Panc1 (cell line): ENCODE measurements around the gene FNTB. TPM values are rescaled to one million over a fixed set of nuclear protein-coding genes. Genes with fewer than 3 reads are reported as not detected.
"Not testable (repeated sequence)": the region's sequence is repeated elsewhere in the genome, so short reads cannot be mapped to it uniquely, and the experiment has no call there.

Experiments used
- ATAC-seq: fragments of 200-7000 bp; cut with Tn5 transposase; 2 replicates; pipeline ENCODE4 v1.9.1; 2020; ENCODE audit warnings: mild to moderate bottlenecking, moderate library complexity
- BruUV-seq: library from RNA; stranded (reverse); fragments of 400-500 nt; replicated peaks from 2 replicates; lab custom pipeline; 2021; lab: Mats Ljungman, UMichigan
- CTCF ChIA-PET: fragments of 300-600 bp; sonication (Branson Sonifier 250); formaldehyde crosslinking; loops from one replicate; lab custom pipeline; 2022; ENCODE audit warnings: antibody characterized with exemption; lab: Charles Lee
- POLR2A ChIA-PET: fragments of 300-600 bp; sonication (Branson Sonifier 250); formaldehyde crosslinking; loops from one replicate; lab custom pipeline; 2022; ENCODE audit warnings: antibody characterized with exemption; lab: Charles Lee
- DNase-seq: peaks from one replicate; pipeline ENCODE4 v3.0.0-alpha.2; 2010; ENCODE audit warnings: low read depth, low spot score
- H3K27ac ChIP-seq: 2 replicates; pipeline ENCODE4 v1.5.1; 2011; ENCODE audit warnings: mild to moderate bottlenecking, low read length, inconsistent platforms
- H3K27me3 ChIP-seq: fragments of 200-500 bp; sonication (Bioruptor generic); 2 replicates; pipeline ENCODE4 v1.6.0; 2014; ENCODE audit warnings: low read length, inconsistent platforms; ENCODE audit not compliant: control insufficient read depth, insufficient read depth
- H3K36me3 ChIP-seq: fragments of 200-500 bp; sonication (Bioruptor generic); 2 replicates; pipeline ENCODE4 v1.5.1; 2014; ENCODE audit warnings: inconsistent platforms, mild to moderate bottlenecking, low read length, moderate library complexity; ENCODE audit not compliant: control insufficient read depth, insufficient read depth
- H3K4me1 ChIP-seq: 2 replicates; pipeline ENCODE4 v1.5.1; 2011; ENCODE audit warnings: inconsistent platforms, mild to moderate bottlenecking, low read length, moderate library complexity; ENCODE audit not compliant: control insufficient read depth, insufficient read depth
- H3K4me3 ChIP-seq, 2 experiments: 2 replicates each; pipeline ENCODE4 v1.5.1; 2011 to 2012; ENCODE audit warnings: low read depth in 2 of 2, low read length in 2 of 2, mild to moderate bottlenecking in 2 of 2, inconsistent platforms in 1 of 2, moderate library complexity in 1 of 2
- H3K9me3 ChIP-seq: fragments of 200-500 bp; sonication (Bioruptor generic); 2 replicates; pipeline ENCODE4 v1.5.1; 2014; ENCODE audit warnings: low read depth, mild to moderate bottlenecking, inconsistent platforms, low read length, moderate library complexity; ENCODE audit not compliant: control insufficient read depth, insufficient read depth
- CTCF ChIP-seq: fragments of 450-650 bp; IDR thresholded peaks from 2 replicates; pipeline ENCODE4 v1.5.1; 2017; ENCODE audit warnings: mild to moderate bottlenecking
- POLR2AphosphoS5 ChIP-seq: IDR thresholded peaks from 2 replicates; pipeline ENCODE4 v1.6.1; 2012; ENCODE audit warnings: mild to moderate bottlenecking, low read depth, low read length, moderate library complexity
- REST ChIP-seq, 2 experiments: IDR thresholded peaks; 2 replicates each; pipeline ENCODE4 v1.6.1; 2011 to 2012; ENCODE audit warnings: low read depth in 2 of 2, control low read depth in 1 of 2, low read length in 1 of 2, mild to moderate bottlenecking in 1 of 2, moderate library complexity in 1 of 2; ENCODE audit not compliant: insufficient read depth in 1 of 2
- SIN3A ChIP-seq: IDR thresholded peaks from 2 replicates; pipeline ENCODE4 v1.6.1; 2012; ENCODE audit warnings: low read depth, mild to moderate bottlenecking, low read length, moderate library complexity, borderline replicate concordance; ENCODE audit not compliant: insufficient read depth
- TCF7L2 ChIP-seq: IDR thresholded peaks from 2 replicates; pipeline ENCODE4 v1.6.1; 2011; ENCODE audit warnings: mild to moderate bottlenecking, low read depth, low read length, inconsistent platforms
- in situ Hi-C: cut with HindIII; loops from 2 replicates; pipeline ENCODE4 v1.10.0; 2016; ENCODE audit warnings: low sequenced_read_pairs, low pct_unique_long_range_greater_than_20kb
- intact Hi-C: fragments of 100-400 bp; cut with micrococcal nuclease; formaldehyde crosslinking; loops from one replicate; pipeline ENCODE4 v1.10.0; 2022; ENCODE audit not compliant: unreplicated experiment
- total RNA-seq: library from RNA; stranded (reverse); gene quantifications from one replicate; pipeline ENCODE4 v1.2.1, GENCODE V29; 2021; ENCODE audit not compliant: unreplicated experiment

FNTB gene
- total RNA-seq, 1 experiment from 2014 or later, result 13.3 TPM

DNA sequence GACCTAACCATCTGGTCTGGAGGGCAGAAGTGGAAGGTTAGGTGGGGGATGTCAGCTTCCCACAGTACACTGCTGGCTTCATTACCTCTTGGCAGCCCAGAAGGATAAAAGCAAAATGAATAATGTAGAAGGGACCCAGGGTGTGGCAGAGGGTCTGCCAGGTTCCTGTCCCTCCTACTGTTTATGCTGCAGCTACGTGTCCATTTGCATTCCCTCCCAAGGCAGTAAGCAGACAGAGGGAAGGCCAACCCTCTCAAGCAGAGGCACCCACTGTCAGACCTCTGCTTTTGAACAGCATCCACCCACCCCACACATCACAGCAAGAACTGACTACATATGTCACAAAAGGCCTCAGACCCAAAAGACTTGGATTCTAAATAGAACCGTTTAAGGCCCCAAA is 96.2 kb downstream of the FNTB start:
- Histone ChIP-seq H3K4me3 (no peak overlapping the region), H3K36me3 (no peaks in the 10 kb centered on the region; the same call in 1 of the 2 replicates), H3K27me3 (no peaks in the 10 kb centered on the region), H3K27ac (no peak overlapping the region), H3K9me3 (no peaks in the 10 kb centered on the region), H3K4me1 (no peaks in the 10 kb centered on the region)
- BruUV-seq, result no TSS peak
- ATAC-seq, result no peak
- intact Hi-C loops, result no loop called here
- in situ Hi-C loops, result no loop called here
- ChIA-PET POLR2A (no interaction called here), CTCF (no interaction called here)
- no peak for DNase-seq
- TF ChIP-seq CTCF (no peak), REST (IDR thresholded peaks at IDR 0.05; ENCODE audit: insufficient read depth in 1 of 2, low read depth in 2 of 2, low read length in 1 of 2) (no peak), SIN3A (no peak), TCF7L2 (no peak), POLR2AphosphoS5 (no peak)

GRCh38 chr14:65084554-65085505 is 98.1 kb downstream of the FNTB start:
- ChIA-PET POLR2A (no interaction called here), CTCF (no interaction called here)
- no peak overlapping the region for H3K4me3 ChIP-seq
- intact Hi-C loops, result no loop called here
- peaks cover 3% of the 10 kb centered on the region for H3K36me3 ChIP-seq
- in situ Hi-C loops, result no loop called here
- DNase-seq, result no peak
- TF ChIP-seq REST (IDR thresholded peaks at IDR 0.05; ENCODE audit: insufficient read depth in 1 of 2, low read depth in 2 of 2, low read length in 1 of 2) (no peak), TCF7L2 (no peak), SIN3A (no peak), CTCF (no peak), POLR2AphosphoS5 (no peak)
- no peaks in the 10 kb centered on the region; the same call in 1 of the 2 replicates for H3K9me3 ChIP-seq
- no TSS peak for BruUV-seq
- no peaks in the 10 kb centered on the region for H3K4me1 ChIP-seq
- H3K27ac ChIP-seq, result no peak overlapping the region
- H3K27me3 ChIP-seq, result no peaks in the 10 kb centered on the region
- no peak for ATAC-seq

DNA sequence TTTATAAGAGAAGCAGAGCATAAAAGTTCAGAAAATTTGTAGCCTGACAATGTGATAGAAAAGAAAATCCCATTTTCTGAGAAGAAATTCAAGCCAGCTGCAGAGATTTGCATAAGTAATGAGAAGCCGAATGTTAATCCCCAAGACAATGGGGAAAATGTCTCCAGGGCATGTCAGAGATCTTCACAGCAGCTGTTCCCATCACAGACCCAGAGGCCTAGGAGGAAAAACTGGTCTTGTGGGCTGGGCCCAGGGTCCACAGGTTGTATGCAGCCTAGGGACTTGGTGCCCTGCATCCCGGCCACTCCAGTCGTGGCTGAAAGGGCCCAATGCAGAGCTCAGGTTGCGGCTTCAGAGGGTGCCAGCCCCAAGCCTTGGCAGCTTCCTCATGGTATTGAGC is 100.0 kb downstream of the FNTB start:
- H3K4me3 ChIP-seq, intact Hi-C loops, H3K9me3 ChIP-seq, BruUV-seq, DNase-seq, POLR2A ChIA-PET, in situ Hi-C loops, H3K4me1 ChIP-seq, H3K36me3 ChIP-seq, H3K27me3 ChIP-seq, ATAC-seq, CTCF ChIA-PET, H3K27ac ChIP-seq: not testable (repeated sequence)
